LoVo (cell line): ENCODE results near the gene FAM184A.

ENCODE experiments used
- DNase-seq: peaks from one replicate; pipeline ENCODE4 v3.0.0-alpha.2; 2016; ENCODE audit warnings: low spot score

FAM184A gene

DNA sequence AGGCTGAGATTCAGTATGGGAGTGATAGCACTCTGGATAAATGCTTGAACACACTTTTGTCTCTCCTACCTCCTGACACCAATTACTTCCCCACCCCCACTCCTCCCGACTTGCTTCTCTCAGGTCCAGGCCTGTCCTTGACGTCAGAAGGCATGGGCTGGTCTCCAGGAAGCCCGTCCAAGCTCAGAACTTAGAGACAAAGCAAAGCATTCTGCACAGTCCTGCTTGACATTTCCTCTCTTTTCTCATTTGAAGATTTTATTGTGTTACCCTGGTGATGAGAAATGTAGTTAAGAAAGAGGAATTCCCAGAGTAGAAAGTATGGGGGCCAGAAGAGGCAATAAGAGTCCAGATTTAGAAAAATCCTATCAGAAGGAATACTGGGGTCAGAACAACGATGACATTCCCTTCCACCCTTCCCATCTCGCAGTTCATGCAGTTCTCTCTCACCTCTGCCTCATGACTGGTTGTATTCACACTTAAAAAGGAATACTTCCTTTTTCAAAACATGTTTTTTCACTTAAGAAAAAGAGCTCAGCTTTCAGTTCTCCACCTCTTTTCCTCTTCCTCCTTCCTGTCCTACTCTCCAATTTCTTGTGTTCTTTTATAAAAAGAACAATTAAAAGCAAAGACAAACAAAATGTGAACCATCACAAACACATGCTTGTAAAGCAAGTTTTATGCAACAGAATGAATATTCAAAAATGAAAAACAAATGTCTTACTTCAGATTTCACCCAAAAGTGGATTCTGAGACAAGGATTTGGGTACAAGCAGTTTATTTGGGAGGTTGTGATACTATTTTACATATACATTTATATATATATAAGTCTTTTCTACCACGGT lies 18.5 kb upstream of the FAM184A start:
- no peak for DNase-seq

- no peak for DNase-seq
Measured at GRCh38 chr6:119090256-119090655, 11.8 kb upstream of the FAM184A start.

GRCh38 chr6:119084784-119085183 lies 6.3 kb upstream of the FAM184A start:
- DNase-seq = no peak

DNA sequence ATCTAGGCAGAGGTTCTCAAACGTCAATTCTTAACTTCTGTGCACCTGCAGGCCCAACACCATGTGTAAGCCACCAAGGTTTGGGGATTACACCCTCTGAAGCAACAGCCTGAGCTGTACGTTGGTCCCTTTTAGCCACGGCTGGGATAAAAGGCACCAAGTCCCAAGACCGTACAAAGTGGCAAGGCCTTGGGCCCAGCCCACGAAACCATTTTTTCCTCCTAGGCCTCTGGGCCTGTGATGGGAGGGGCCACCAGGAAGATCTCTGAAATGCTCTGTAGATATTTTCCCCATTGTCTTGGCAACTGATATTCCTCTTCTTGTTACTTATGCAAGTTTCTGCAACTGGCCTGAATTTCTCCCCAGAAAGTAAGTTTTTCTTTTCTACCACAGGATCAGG lies 4.5 kb upstream of the FAM184A start:
- no peak for DNase-seq

DNA sequence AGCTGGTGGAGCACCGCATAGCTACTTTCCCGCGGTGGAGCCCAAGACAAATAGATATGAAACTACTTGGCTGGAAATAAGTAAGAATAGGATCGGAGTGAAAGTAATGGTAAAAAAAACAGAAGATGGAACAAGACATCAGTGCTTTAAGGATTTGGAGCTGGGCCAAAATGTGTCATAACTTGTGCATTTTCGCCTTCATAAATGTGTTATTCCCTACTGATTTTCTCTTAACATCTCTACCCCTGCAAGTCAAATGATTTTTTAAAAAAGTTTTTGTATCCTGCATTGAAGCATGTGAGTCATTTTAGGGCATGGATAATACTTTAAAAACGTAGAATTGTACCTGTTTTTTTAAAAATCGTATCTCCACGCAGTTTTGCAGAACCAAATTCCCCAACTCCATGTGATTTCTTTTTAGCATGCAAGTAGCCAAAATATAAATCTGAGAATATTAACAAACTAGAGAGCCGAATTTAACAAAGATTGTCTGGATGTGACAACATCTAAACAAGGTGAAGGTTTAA lies 882 bp upstream of the FAM184A start:
- DNase-seq = peak; percentile 27

- DNase-seq = peak; percentile 18
Measured at GRCh38 chr6:119077643-119078375, 655 bp downstream of the FAM184A start.

DNA sequence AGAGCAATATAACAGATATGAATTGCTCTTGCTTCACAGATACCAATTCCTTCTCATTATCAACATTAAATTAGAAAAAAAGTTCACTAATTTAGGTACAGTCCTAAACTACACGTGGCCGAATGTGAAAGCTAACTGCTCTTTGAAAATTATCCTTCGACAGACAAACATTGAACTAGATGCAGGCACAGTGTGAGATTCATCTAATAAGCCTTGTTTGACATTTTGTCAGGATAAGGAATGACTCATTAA lies 1.1 kb downstream of the FAM184A start:
- DNase-seq = no peak

GRCh38 chr6:119076576-119077390 lies 1.7 kb downstream of the FAM184A start:
- DNase-seq = no peak

DNA sequence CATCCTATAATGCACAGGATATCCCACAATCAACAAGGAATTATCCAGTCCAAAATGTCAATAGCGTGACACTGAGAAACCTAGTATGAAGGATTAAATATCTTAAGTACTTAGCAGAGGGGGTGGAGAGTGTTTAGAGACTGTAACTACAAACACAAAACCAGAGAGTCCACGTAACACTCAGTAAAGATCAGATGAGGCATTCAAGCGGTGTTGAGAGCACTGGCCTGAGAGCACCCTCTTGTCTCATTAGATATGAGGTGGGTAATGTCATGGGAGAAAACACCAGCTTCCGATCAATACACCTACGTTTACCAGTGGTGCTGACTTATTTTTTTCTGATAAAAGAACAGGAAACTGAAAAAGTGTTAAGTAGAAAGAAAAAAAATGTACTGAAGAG lies 2.3 kb downstream of the FAM184A start:
- DNase-seq = no peak

GRCh38 chr6:119075200-119075981 lies 3.1 kb downstream of the FAM184A start:
- no peak for DNase-seq

DNA sequence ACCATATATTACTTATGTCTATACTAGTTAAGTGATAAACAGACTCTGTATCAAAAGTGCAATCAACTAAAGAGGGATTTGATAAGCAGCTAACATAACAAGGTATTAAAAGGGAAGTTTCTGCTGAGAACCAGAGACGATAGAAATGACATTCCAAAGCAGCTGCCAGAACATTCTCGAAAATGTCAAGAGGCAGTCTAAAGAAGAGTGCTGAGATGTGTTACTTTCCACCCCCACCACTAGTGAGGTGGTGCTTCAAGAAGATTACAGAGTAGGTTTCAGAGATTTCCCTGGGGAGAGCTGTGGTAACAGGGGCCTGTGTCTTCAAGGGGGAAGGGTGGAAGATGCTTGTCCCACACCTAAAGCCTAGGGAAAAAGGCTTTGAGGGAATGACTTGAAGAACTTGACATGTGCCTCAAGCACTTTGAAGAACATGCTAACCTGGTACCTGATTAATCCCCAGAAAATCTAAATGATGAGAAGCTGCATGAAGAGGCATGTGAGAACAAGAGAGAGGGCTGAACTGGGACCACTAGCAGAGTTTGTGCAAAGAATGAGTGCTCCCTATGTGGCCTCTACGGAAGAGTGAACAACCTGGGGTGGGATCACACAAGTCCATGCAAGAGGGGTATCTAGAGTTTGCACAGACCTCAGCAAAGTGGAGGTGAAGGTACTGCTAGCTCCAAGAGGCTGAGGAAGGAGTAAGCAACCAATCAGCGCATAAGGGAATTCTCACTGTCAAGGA lies 5.0 kb downstream of the FAM184A start:
- no peak for DNase-seq

GRCh38 chr6:119071576-119071975 lies 6.9 kb downstream of the FAM184A start:
- DNase-seq = peak; percentile 7

DNA sequence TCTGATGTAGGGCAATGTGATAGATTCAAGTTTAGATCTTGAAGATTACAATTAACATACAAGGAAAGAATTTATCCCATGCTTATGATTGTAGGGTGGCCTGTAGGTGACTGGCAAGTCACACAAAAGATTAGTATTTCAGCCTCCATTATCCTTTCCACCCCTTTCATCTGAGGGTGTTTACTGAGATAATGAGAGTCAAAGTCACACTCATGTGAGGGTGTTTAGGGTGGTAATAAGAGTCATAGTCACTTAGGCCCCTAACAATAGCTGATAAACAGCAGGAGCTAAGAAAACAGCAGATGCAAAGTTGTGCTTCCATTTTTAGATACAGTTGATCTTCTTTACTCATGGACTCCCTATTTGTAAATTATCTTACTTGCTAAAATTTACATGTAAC lies 11.4 kb downstream of the FAM184A start:
- no peak for DNase-seq

DNA sequence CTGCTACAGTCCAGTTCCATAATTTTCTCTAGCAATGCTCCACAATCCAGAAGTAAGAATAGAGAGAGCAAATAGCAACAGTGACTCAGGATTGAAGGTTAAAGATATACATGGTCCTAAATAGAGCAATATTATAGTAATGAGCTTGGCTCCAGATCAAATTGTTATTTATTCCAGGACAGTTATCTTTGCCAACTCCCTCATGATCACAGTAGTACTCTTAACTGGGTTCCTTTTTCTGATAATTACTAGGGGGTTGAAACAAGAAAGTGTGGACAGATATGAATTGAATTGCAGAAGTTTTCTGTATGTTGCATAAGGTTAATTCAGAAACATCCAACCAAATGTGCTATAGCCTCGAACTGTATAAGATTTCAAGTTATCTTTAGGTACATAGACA lies 11.9 kb downstream of the FAM184A start:
- no peak for DNase-seq

DNA sequence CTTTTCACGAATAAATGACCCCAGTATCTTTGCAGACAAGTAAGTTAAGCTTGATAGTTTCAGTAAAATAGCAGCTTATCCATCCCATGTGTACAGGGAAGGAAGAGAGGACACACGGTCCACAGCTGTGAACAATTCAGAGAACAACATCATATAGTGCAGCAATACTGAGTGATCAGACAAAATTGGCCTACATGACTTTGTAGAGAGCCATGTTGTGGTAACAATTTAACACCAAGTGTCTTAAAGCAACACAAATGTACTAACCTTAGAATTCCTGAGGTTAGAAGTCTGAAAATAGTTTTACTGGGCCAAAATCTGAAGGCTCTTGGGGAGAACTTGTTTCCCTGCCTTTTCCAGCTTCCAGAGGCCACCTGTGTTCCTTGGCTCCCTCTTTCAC lies 12.5 kb downstream of the FAM184A start:
- no peak for DNase-seq

GRCh38 chr6:119065382-119065781 lies 13.1 kb downstream of the FAM184A start:
- no peak for DNase-seq

DNA sequence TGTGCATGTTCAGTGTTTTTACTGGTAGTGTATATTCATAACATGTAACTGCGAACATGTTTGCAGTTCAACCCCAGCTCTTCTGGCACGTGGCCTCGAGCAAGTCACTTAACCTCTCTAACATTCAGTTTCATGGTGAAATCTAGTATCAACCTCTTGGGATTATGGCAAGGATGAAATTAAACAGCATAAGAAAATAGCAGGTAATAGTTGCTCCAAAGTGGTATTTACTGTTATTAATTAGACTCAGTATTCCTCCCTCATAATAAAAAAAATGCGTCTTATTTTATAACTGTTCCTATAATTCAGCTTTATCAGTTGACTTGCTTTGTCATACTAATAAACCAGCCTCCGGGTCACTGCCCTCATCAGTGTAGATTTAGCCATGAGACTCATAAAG lies 15.0 kb downstream of the FAM184A start:
- DNase-seq = no peak

DNA sequence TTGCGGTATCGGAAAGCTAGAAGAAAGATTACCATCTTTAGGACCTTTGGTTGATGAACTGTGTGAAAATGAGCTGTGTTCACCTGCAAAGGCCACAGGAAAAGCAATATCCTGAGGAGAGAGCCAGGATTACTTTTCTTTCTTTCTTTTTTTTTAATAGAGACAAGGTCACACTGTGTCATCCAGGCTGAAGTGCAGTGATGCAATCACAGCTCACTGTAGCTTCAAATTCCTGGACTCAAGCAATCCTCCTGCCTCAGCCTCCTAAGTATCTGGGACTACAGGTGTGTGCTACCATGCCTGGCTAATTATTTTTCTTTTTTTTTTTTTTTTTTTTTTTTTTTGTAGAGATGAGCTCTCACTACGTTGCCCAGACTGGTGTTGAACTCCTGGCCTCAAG lies 17.2 kb downstream of the FAM184A start:
- no peak for DNase-seq

DNA sequence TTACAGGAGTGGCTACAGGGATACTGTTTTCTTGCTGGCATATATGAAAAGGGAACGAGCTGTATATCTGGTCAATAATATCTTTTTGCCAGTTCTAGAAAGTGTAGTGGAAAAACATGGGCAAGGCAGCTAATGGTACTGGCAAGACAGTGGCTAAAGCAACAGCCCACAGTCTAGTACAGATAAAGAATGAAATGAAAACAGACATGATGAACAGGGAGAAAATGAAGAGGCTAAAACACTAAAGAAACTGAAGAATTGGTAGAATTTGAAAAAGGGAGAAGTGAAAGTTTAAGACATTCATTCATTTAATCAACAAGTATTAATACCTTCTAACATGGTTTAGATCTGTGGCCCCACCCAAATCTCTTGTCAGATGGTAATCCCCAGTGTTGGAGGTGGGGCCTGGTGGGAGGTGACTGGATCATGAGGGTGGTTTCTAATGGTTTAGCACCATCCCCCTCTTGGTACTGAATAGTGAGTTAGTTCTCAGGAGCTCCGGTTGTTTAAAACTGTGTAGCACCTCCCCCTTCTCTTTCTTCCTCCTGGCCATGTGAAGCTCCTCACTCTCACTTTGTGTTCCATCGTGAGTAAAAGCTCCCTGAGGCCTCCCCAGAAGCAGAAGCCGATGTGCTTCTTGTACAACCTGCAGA lies 18.1 kb downstream of the FAM184A start:
- DNase-seq = no peak

DNA sequence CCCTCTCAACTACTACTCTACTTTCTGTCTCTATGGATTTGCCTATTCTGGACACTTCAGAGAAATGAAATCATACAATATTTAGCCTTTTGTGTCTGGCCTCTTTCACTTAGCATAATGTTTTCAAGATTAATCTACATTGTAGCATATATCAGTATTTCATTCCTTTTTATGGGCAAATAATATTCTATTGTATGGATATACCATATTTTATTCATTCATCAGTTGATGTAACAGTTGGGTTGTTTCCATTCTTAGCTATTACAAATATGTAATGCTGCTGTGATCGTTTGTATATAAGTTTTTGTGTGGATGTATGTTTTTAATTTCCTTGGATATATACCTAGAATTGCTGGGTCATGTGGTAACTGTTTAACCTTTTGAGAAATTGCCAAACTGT lies 23.4 kb downstream of the FAM184A start:
- no peak for DNase-seq

DNA sequence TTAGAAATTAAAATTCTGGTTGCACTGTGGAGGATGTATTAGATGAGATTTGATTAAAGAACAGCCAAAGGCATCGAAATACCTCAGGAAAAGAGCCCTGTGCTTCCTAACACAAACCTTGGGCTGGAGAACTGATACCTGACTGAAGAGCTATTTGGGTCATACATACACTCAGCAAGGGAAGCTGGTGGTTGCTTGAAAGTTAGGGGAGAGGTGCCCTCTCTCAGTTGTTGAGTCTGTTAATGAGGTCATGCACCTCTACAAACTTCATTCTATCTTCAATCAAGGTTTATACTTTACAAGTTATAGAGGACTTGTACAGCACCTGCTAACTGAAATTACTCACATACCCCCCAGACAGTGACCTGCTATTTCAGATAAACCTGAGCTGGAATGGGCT lies 25.5 kb downstream of the FAM184A start:
- DNase-seq = no peak
